Measurements from ENCODE around the gene NT5DC4. TPM values are rescaled to one million over a fixed set of nuclear protein-coding genes. Genes with fewer than 3 reads are reported as not detected.

Gene NT5DC4
- total and polyA plus RNA-seq, 2 of the 4 experiments (the other 2 are of a cell fraction) = not detected

DNA sequence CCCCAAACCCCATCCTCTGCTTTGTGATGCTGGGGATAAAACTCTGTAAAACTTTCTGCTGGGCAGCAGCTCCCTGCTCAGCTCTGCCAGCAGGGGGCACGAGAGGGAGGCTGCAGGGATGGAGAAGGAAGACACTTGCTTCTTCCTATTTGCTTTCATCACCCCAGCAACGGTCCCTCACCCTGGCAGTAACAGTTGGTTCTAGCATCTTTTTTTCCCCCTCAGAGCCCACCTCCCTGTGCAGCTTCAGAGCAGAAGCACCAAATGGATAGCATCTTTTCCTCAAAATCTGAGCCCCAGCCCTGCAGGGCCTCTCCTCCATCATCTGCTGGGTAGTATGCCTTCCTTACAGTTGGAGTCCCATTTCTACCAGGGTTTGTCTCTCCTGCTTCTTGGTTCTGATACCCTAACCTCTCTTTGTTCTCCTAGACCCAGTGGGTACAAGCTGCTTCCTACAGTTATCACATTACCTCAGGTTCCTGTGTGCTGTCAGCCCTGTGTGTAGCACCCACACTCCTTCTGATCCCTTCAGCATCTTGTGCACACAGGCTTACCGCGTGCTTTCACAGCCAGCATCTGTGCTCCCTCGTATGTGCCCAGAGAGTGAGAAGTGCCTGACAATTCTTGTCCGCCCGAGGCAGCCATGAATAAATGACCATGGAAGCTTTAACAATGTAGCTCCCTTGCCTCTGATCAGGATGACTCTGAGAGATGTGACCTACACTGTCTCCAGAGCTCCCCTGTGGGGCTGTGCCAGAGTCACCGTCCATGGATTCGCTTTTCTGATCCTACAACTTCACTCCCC is 29.1 kb downstream of the NT5DC4 start:
- Histone ChIP-seq H3K4me1 (ENCODE audit: control insufficient read depth, insufficient read depth, low read length) (peaks cover 9% of the 10 kb centered on the region), H3K79me1 (ENCODE audit: low read depth in 1 of 2, low read length in 2 of 2) (peaks cover 43 to 48% of the 10 kb centered on the region in 2 experiments), H3K4me2 (ENCODE audit: low read depth, low read length) (no peak overlapping the region), H3K9me1 (ENCODE audit: insufficient read depth, low read length) (peaks cover 6% of the 10 kb centered on the region), H4K5ac (ENCODE audit: low read depth, low read length) (peak overlapping the region; percentile 11; the same call in 1 of the 2 replicates), H3K36me3 (ENCODE audit: control insufficient read depth, insufficient read depth, low read length) (0 out of 2 replicates have a peak, but pooled peaks cover 2% of the 10 kb centered on the region), H3K4me3 (ENCODE audit: insufficient read depth, low read depth, low read length) (no peak overlapping the region), H4K91ac (ENCODE audit: insufficient read depth, low read depth, low read length) (peak overlapping the region; percentile 17; the same call in 1 of the 2 replicates), H2AFZ (replicated peaks; ENCODE audit: low read length, poor library complexity) (peak overlapping the region; percentile 87), H3K23ac (ENCODE audit: low read depth, low read length) (no peak overlapping the region), H3K18ac (ENCODE audit: low read depth, low read length) (peak overlapping the region; percentile 40; the same call in 1 of the 2 replicates), H2AK5ac (ENCODE audit: low read depth, low read length) (peak overlapping the region; percentile 12; the same call in 1 of the 2 replicates), H2BK120ac (ENCODE audit: low read depth, low read length) (peak overlapping the region; percentile 30), H3K4ac (ENCODE audit: low read depth, low read length) (peak overlapping the region; percentile 14; the same call in 1 of the 2 replicates), H2BK20ac (ENCODE audit: low read depth, low read length) (no peak overlapping the region), H3K27me3 (ENCODE audit: control insufficient read depth, insufficient read depth, low read length) (no peaks in the 10 kb centered on the region), H4K20me1 (ENCODE audit: insufficient read depth, low read length) (no peaks in the 10 kb centered on the region), H3K14ac (replicated peaks; ENCODE audit: low read depth, low read length) (peak overlapping the region; percentile 5; the same call in 1 of the 2 replicates), H2BK5ac (ENCODE audit: low read depth, low read length, poor library complexity, severe bottlenecking) (peak overlapping the region; percentile 19), H3K9me3 (ENCODE audit: control insufficient read depth, insufficient read depth, low read length) (no peaks in the 10 kb centered on the region), H2BK15ac (ENCODE audit: low read depth, low read length) (no peak overlapping the region; the same call in 2 of the 3 replicates), H3K27ac (ENCODE audit: insufficient read depth, low read length) (no peak overlapping the region), H2AK9ac (replicated peaks; ENCODE audit: low read depth, low read length, poor library complexity) (no peak overlapping the region), H3K56ac (ENCODE audit: extremely low read depth, insufficient read depth, low read length) (no peak overlapping the region), H3K9ac (ENCODE audit: low read depth, low read length) (no peak overlapping the region), H4K8ac (ENCODE audit: low read depth in 2 of 2, low read length in 2 of 2) (peak overlapping the region in 1 of 2 experiments; percentile 38; a peak in 3 of 4 replicates)
- in situ Hi-C loops (cut with MboI; ENCODE audit: low sequenced_read_pairs) (loop anchor here (5.0 to 10.0 kb wide), 2 partner anchors 125 to 197 kb away; no protein-coding TSS in a partner anchor), intact Hi-C loops (cut with micrococcal nuclease) (loop anchor here (1.0 to 2.0 kb wide), 3 partner anchors 135 to 208 kb away; no protein-coding TSS in a partner anchor), dilution Hi-C loops (cut with HindIII; ENCODE audit: low sequenced_read_pairs, unreplicated experiment) (no loop called here)
- TF ChIP-seq RAD21 (IDR thresholded peaks at IDR 0.05; ENCODE audit: low read length) = peak; percentile 94
- TF ChIP-seq NFE2L2 (IDR thresholded peaks at IDR 0.05; ENCODE audit: low read depth, low read length) = no peak
- no peak for TF ChIP-seq RCOR1 (IDR thresholded peaks at IDR 0.05; ENCODE audit: insufficient replicate concordance, low read length)
- TF ChIP-seq, protein P1, sequence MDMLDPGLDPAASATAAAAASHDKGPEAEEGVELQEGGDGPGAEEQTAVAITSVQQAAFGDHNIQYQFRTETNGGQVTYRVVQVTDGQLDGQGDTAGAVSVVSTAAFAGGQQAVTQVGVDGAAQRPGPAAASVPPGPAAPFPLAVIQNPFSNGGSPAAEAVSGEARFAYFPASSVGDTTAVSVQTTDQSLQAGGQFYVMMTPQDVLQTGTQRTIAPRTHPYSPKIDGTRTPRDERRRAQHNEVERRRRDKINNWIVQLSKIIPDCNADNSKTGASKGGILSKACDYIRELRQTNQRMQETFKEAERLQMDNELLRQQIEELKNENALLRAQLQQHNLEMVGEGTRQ (IDR thresholded peaks at IDR 0.05; ENCODE audit: low read depth, low read length) = no peak
- TF ChIP-seq CEBPB (IDR thresholded peaks at IDR 0.05; ENCODE audit: low read depth, low read length) = no peak
- no peak for TF ChIP-seq RFX5 (IDR thresholded peaks at IDR 0.05; ENCODE audit: low read depth, low read length)
- no peak for TF ChIP-seq POLR2A (IDR thresholded peaks at IDR 0.05; ENCODE audit: low read depth, low read length)
- TF ChIP-seq, protein P2, sequence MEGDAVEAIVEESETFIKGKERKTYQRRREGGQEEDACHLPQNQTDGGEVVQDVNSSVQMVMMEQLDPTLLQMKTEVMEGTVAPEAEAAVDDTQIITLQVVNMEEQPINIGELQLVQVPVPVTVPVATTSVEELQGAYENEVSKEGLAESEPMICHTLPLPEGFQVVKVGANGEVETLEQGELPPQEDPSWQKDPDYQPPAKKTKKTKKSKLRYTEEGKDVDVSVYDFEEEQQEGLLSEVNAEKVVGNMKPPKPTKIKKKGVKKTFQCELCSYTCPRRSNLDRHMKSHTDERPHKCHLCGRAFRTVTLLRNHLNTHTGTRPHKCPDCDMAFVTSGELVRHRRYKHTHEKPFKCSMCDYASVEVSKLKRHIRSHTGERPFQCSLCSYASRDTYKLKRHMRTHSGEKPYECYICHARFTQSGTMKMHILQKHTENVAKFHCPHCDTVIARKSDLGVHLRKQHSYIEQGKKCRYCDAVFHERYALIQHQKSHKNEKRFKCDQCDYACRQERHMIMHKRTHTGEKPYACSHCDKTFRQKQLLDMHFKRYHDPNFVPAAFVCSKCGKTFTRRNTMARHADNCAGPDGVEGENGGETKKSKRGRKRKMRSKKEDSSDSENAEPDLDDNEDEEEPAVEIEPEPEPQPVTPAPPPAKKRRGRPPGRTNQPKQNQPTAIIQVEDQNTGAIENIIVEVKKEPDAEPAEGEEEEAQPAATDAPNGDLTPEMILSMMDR (conservative IDR thresholded peaks at IDR 0.05; ENCODE audit: low read depth, low read length) = peak; percentile 95
- no peak for TF ChIP-seq MAFK (IDR thresholded peaks at IDR 0.05; ENCODE audit: low read depth, low read length)
- TF ChIP-seq MAZ (IDR thresholded peaks at IDR 0.05; ENCODE audit: borderline replicate concordance, low read depth, low read length) = no peak
- TF ChIP-seq SMC3 (IDR thresholded peaks at IDR 0.05; ENCODE audit: low read depth, low read length) = peak; percentile 99
- 62% methylated on average over 4 of the region's 9 CpGs; no CpG with 5 or more reads in 1 of the 2 experiments for WGBS, 2 experiments (ENCODE audit: extremely low coverage in 2 of 2, insufficient read length in 1 of 2)
- ATAC-seq (ENCODE audit: low read depth) (peak; percentile 95), DNase-seq (peak; percentile 77)
- ChIA-PET CTCF (interaction anchor here (0.6 to 5.0 kb wide), 20 partner anchors 9 to 217 kb away, joined by 3 to 90 read pairs (median 4); no protein-coding TSS in a partner anchor), POLR2A (ENCODE audit: unreplicated experiment) (no interaction called here)
- BruUV-seq (replicated peaks) = no TSS peak

Measured in IMR-90 (cell line).